ENCODE data around the gene TEX44.
"Not testable (repeated sequence)": the region's sequence is repeated elsewhere in the genome, so short reads cannot be mapped to it uniquely, and the experiment has no call there.

The TEX44 gene

DNA sequence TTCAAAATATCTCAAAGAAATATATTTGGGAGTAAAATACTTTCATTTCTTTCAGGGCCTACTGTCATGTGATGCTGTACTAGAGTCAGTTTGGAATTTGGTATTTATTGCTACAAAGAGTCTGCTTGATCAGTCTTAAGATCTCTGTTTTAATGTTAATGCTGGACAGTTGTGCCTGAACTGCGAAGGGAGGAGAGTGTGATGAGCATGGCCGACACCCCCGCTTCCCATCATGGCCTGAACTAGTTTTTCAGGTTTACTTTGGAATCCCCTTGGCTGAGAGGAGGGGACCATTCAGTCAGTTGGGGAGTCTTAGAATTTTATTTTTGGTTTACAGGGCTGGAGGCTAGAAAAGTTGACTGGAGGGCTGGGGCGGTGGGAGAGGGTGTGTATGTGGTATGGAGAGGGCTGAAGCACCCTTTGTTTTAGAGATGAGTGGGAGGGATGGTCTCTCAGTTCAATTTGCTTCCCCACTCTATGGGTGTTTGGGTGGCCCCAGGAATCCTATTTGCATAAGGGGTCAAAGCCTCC lies 20.9 kb upstream of the TEX44 start:
- no peak for DNase-seq

- DNase-seq = peak; percentile 81
Measured at GRCh38 chr2:231573096-231573495, 19.6 kb upstream of the TEX44 start.

DNA sequence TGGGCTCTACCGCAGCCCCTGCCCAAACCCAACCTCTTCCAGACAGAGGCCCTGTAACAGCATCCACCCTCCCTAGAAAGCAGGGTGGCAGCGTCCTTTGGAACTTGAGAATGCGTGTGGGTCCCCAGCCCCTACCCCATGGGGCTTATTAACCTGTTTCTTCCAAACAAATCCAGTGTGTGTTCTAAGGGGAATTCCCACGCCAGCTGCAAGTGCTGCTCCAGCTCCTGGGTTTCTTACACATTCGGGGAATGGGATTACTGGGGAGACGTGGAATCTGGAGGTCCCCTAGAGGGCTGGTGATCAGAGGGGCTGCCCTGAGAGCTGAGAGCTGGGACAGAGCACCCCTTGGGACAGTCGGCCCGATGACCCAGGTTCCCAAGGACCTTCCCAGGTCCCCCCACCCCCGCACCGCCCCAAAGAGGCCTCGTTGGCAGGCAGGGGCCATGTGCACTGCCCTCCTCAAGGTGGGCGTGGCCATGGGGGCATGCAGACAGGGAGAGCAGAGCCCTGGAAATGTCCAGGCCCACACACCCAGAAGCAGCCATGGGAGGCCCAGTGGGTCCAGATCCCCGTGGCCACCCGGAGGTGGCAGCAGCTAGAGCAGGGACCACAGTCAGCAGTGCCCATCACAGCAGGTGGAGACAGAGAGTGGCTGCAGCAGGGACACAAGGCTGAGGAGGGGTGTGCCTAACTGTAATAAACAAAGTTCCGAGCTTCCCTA lies 18.8 kb upstream of the TEX44 start:
- DNase-seq = peak; percentile 66

DNA sequence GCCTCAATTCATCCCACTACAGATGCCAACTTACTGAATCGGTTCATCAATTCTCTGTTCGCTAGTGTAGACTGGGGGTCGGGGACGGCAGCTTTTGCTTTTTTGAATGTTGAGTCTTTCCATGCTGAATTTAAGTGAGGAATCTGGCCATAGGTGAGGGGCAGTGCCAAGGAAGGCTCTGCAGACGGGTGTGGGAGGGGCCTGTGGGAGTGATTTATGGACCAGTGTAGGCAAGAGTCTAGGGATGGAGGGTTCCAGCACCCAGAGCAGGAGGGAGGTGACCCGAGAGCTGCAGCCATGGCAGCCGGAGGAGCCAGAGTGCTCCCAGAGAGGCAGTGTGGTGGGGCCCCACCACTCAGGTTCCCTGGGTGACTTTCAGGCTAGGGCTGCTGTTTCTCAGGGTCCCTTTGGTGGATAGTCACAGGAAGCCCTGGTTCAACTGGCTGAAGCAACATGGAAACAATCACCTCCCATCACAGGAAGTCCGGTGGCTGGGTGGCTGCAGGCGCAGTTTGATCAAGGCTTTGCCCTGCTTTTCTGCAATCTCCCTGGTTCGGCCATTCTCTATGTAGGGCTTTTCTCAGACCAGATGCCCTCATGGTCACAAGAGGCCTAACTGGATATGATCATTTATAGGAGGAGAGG lies 16.9 kb upstream of the TEX44 start:
- DNase-seq = no peak

DNA sequence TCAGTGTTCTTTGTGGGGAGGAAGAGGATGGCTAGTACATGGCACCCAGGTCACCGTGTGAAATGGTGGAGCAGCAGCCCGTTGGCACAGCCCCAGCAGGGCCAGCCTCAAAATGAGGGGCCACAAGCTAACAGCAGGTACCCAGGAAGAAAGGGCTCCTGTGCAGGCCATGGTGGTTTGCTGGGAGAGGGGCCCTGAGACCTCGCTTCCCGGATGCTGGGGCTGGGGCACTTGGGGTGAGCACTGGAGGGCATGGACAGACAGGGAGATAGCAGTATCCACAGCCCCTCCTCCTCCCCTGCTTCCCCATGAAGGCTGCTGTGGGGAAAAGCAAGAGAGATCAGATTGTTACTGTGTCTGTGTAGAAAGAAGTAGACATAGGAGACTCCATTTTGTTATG lies 16.2 kb upstream of the TEX44 start:
- DNase-seq = peak; percentile 36

DNA sequence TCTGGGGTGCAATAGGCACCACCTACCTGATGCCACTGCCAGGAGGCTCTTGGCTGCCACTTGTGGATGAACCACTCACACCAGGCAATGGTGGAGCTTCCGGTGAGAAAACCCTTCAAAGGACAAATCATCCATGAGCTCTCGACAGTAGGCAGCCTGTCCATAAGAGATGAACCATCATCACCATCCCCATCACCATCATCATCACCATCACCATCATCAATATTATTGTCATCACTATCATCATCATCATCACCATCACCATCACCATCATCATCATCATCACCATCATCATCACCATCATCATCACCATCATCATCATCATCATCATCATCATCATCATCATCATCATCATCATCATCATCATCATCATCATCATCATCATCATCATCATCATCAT lies 14.0 kb upstream of the TEX44 start:
- not testable (repeated sequence) for DNase-seq

DNA sequence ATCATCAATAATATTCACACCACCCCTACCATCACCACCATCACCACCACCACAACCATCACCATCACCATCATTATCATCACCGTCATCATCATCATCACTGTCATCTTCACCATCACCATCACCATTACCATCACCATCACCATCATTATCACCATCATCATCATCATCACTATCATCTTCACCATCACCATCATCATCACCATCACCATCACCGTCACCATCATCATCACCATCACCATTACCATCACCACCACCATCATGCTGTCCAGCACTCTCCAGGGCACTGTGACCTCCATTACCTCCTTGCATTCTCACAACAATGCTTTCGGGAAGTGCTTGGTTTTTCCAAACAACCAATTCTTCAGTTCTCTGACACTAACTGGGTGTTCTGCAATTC lies 13.1 kb upstream of the TEX44 start:
- DNase-seq = no peak

DNA sequence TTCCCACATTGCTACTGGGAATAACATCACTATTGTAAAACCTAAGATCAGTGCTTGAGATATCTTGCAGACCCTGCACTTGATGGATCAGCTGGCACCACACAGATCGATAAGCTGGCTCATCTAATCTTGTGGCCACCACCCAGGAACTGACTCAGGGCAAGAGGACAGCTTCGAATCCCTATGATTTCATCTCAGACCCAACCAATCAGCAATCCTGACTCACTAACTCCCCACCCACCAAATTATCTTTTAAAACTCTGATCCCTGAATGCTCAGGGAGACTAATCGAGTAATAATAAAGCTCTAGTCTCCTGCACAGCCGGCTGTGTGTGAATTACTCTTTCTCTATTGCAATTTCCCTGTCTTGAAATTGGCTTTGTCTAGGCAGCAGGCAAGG lies 11.3 kb upstream of the TEX44 start:
- peak; percentile 72 for DNase-seq

DNA sequence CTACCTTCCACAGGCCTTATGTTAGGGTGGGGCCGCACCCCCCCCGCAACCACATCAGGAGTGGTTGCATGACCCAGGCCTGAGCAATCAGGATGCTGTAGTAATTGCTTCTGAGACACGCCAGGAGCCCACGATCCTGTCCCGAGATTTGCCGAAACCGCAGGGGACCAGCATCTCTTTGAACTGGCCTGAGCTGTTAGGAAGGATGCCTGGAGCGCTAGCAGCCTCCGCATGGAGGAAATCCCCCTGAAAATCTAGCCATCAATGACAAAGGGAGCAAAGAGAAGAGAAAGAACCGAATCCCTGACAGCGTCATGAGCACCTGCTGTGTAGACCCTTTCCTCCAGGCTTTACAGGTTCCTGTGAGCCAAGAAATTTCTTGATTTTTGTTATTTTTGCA lies 8.7 kb upstream of the TEX44 start:
- no peak for DNase-seq

- not testable (repeated sequence) for DNase-seq
Measured at GRCh38 chr2:231587744-231588143, 4.9 kb upstream of the TEX44 start.

DNA sequence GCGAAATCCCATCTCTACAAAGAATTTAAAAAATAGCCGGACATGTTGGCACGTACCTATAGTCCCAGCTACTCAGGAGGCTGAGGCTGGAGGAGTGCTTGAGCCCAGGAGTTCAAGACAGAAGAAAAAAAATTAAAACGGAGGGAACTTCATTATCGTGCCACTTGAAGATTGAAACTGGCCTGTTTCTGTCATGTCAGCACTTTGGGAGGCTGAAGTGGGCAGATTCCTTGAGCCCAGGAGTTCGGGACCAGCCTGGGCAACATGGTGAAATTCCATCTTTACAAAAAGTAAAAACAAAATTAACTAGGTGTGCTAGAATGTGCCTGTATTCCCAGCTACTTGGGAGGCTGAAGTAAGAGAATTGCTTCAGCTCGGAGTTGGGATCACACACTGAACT lies 3.0 kb upstream of the TEX44 start:
- DNase-seq = no peak

GRCh38 chr2:231590614-231591013 lies 2.0 kb upstream of the TEX44 start:
- no peak for DNase-seq

DNA sequence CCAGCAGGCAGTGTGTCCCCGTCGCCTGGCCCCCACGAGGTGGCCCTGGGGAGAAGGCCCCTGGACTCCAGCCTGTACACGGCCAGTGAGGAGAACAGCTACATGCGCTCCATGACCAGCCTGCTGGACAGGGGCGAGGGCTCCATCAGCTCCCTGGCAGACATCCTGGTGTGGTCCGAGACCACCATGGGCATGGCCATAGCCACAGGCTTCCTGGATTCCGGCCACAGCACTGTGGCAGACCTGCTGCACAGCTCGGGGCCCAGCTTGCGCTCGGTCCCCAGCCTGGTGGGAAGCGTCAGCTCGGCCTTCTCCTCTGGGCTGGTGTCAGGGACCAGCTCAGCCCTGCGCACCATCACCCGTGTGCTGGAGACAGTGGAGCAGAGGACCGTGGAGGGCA lies 1.0 kb downstream of the TEX44 start:
- DNase-seq = no peak

GRCh38 chr2:231597014-231597611 lies 4.4 kb downstream of the TEX44 start:
- no peak for DNase-seq

- no peak for DNase-seq
Measured at GRCh38 chr2:231597627-231598026, 5.0 kb downstream of the TEX44 start.

DNA sequence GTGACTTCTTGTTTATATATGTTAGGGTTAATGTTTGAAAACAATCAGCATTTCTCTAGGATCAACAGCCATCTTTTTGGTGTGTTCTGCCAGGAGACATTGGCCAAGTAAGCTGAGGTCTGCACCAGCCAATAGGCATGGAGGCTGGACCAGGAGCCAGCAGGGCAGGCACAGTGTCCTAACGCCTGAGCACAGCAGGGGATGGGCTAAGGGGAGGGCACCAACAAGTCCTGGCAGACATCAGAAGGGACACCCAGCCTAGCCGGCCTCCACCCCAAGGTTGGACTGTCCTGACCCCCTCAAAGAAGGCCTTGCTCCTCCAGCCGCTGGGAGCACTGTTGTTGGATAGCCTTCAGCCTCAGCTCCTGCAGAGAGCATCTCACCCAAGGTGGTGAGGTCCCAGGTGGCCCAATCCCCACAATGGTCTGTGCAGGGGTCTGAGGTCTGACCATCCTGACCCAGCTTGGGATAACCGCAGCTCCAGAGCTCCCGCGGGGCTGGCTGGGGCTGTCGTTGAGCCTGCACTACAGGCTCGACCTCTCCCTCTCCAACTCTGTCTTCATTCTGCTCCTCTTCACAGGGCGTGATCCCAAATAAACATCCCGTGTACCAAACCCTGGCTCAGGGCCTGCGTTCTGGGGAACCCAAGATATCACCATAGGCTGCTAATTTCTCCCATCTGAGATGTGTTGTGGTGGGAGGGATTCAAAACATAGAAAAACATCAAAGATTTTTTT lies 8.1 kb downstream of the TEX44 start:
- no peak for DNase-seq

DNA sequence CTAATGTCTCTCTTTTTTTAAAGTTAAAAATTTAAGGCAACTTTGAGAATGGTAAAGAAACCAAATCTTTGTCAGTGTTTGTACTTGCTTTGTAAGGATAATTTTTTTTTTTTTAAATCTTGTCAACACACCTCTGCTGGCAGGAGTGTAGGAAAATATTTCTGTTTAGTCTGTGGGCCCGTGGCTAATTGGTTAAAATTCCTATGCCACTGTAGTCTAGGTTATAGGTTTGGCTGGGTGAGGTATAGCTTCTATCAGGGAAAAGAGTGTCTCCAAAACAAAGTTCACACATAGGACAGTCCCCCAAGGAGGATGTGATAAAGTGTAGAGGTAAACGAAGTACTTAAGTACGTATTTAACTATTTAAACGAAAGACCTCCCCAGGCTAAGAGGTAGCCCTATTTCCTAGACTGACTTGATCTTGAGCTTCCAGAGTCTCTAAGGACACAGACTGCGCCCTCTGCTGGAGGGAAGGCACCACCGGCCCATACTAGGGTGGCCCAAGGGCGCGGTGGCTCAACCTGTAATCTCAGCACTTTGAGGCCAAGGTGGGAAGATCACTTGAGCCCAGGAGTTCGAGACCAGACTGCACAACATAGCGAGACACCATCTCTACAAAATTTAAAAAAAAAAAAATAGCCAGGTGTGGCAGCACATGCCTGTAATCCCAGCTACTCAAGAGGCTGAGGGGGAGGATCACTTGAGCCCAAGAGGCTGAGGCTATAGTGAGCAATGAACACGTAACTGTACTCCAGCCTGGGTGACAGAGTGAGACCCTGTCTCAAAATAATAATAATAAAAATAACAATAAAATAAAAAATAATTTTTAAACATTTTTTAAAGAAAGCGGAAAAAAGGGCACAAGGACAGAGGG lies 8.9 kb downstream of the TEX44 start:
- DNase-seq = peak; percentile 96

GRCh38 chr2:231602859-231603467 lies 10.3 kb downstream of the TEX44 start:
- peak; percentile 97 for DNase-seq

DNA sequence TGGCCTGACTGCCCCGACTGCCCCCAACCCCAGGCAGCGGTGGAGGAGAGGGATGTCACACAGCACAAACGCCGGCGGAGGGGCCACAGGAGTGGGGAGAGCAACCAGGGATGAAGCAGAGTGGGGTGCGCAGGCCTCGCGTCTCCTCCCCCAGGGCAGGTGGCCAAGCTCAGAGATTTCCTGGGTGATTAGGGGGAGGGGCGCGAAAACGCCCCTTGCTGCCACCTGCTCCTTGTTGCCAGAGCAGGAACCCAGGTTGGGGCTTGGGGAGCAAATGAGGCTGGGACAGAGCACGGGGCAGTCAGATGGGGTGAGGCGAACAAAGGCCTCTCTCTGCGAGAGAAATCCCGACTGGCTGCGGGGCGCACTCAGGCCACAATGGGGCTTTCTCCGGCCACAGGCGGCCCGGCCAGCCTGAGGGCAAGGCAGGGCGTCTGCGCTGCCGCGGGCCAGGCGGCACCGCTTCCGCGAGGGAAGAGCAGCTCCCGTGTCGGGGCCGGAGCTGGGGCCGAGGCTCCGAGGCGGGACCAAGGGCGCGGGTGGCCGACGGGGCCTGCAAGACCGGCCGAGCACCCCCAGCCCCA lies 11.5 kb downstream of the TEX44 start:
- peak; percentile 94 for DNase-seq

- peak; percentile 99 for DNase-seq
Measured at GRCh38 chr2:231604685-231605606, 12.3 kb downstream of the TEX44 start.

Measured in NCI-H82 (cell line).